ENCODE results near the gene S100A11.

S100A11 gene

DNA sequence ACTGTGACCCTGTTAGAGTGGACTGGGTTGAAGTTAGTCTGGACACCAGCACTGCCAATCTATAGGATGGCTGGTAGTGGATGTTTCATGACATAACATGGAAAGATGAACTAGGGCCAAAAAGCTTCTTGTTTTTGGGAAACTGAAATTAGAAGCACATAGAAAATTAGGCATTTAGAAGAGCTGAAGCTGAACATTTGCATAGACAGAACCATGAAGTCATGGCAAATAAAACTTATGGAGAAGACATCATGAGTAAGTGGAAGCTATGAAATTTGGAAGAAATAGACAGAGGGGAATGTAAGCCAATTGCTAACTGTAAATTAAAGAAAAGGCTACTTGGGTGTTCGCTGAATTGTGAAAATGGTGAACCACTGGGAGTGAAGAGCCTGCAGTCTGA lies 2.7 kb upstream of the S100A11 start:
- DNase-seq (ENCODE audit: low spot score), result no peak

DNA sequence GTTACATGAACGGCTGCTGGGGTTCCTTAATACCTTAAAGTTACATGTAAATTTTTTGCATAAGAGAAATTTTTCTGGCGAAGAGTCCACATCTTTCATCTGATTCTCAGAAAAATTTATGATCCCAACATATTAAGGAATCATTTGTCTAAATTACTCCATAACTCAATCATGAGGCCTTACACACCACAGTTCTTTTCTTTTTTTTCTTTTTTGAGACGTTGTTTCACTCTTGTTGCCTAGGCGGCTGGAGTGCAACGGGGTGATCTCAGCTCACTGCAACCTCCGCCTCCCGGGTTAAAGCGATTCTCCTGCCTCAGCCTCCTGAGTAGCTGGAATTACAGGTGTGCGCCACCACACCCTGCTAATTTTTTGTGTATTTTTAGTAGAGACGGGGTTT lies 2.1 kb upstream of the S100A11 start:
- no peak for DNase-seq (ENCODE audit: low spot score)

DNA sequence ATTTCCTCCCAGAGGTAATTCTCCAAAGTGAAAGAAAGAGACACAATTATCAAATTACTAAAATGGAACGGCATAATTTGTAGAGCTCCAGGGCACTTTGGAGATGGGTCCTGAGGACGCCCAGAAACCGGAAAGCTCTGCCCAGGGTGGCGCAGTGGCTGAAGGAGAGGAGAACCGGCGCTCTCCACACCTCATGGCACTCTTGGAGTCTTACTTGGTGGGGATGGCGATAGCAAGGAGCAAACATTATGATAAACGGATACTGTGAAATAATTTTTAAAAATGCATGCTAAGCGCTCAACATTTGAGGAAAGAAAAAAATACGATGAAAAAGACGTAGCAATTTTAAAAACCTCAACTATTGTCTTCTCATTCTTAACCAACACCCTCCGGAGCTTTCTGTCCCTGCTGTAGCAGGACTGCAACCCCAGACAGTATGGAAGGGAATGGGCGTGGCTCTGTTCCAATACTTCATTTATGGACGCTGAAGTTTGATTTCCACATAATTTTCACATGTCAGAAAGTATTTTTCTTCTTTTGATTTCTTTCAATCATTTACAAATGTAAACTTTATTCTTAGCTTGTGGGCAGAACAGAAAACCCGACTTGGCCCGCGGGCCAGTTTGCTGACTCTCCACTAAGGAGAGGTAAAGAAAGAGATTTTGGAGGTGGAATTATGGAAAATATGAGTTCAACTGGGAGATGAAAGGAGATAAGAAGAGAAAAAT lies 1.1 kb downstream of the S100A11 start:
- no peak for DNase-seq (ENCODE audit: low spot score)

DNA sequence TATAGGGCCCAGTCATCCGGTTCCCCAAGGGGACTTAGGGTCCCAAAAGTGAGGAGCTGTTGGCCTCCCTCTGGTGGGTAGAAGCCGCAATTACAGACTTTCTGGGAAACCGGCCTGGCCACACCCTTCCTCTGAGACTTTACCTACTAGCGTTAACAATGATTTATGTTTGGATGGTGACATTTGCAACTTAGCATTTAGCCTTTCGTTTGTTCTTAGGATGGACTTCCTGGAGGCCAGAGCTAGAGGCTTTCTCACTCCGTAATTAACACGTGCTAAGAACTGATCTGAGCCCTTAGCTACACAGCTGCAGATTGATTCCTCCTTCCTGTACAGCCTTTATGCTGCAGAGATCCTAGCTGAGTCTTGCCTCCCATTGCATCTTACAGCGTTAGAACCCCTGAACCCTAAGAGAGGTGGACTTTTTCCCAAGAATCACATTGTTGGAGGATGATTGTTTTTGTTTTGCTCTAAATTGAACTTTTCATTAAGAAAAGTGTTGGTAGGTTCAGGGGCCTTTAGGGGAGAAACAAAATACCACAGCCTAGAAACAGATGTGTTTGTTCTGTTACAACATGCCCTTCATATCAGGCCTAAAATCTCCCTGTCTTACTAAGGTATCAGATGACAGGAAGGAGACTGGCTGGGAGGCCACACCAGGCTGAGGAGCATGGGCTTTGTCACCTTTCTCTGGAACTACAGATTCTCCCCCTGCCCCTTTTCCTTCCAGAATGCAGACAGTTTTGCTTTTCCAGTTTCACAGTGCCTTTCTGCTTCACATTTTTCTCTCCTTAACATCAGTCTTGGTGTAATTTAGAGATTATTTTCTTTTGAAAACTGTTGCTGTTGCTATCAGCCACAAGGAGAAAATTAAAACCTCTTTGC lies 1.9 kb downstream of the S100A11 start:
- no peak for DNase-seq (ENCODE audit: low spot score)

DNA sequence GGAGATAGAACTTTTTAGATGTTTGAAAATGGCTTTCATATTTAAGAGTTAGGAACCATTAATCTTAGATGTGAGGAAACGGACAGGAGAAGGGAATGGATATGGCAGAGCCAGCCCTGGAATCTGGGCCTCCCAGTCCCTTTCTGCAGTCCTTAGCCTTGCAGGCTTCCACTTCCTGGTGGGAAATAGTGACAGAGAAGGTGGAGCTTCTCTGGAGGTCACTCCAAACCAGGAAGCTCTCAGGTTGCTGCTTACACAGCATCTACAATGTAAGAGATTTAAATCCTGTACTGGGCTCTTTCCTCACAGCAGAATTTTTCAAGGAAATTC lies 2.5 kb downstream of the S100A11 start:
- DNase-seq (ENCODE audit: low spot score), result no peak

DNA sequence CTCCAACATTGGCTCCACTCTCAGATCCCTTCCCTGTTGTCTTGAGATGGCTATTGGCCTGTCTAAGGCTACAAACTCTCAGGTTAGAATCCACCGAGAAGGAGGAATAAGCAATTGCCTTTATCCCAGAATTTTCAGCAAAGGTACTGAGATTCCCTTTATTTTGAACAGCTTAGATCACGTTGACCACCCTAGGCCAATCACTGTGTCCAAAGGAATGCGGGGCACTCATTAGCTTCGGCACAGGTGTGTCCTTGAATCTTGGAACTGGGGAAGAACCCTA lies 6.9 kb downstream of the S100A11 start:
- DNase-seq (ENCODE audit: low spot score), result no peak

DNA sequence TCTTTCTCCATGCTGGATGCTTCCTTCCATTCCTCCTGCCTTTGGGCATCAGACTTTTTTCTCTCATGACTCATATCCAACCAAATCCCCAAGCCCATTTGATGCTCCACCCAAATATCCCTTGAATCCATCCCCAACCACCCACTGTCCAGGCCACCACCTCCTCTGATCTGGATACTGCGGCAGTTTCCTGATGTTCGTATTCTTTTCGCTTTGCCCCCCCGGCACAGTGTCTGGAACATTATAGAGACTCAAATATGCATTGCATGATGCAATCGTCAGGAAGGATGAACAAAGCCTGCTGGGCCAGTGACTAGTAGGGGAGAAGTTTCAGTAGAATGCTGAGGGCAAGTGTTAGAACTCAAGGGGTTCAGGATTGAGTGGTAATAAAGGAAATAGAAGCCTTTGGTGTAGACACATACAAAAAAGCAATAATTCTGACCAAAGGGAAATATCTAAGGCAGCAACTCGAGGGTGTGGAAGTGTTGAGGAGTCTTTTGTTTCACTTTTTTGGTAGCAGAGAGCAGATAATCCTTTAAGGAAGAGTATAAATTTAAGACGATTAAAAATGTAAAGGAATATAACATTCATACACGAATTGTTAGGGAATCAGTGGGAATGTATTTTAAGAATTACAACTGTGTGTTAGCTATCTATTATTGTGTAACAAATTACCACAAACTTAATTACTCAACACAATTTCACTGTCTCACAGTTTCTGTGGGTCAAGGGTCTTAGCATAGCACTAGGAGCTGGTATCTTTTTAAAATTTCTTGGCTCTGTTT lies 7.5 kb downstream of the S100A11 start:
- no peak for DNase-seq (ENCODE audit: low spot score)

DNA sequence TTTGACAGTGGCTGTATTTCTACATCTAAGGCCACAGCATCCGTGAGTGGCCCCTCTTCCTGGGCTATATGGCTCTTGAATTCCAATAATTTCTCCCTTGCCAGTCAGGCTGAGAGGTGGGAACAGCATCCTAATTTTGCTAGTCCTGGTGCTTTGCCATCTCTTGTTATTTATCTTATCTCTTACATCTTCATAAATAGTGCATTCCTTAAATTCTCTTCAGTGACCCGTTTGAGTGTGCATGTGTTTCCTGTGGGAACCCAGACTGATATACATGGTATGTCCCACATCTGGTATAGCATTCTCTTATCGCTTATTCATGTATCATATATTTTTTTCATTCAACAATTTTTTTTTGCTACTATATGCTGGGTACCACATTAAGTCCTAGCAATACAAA lies 9.9 kb downstream of the S100A11 start:
- no peak for DNase-seq (ENCODE audit: low spot score)

DNA sequence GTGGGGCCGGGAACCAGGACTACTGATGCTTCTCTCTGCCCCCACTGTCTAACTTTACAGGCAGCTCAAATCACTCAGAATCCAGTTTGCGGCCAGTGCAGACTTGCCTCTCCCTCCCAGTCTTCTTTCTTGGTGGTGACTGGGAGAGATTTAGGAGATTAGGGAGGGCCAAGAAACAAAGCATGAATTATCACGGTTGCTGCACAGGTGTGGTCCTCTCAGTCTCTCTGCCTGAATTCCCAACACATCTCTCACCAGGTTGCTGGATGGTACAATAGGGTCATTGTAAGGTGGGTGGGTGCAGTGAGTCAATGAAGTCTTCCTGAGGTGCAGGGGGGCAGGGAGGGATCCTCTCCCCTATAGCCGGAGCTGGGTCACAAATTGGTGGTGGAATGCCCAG lies 12.6 kb downstream of the S100A11 start:
- no peak for DNase-seq (ENCODE audit: low spot score)

DNA sequence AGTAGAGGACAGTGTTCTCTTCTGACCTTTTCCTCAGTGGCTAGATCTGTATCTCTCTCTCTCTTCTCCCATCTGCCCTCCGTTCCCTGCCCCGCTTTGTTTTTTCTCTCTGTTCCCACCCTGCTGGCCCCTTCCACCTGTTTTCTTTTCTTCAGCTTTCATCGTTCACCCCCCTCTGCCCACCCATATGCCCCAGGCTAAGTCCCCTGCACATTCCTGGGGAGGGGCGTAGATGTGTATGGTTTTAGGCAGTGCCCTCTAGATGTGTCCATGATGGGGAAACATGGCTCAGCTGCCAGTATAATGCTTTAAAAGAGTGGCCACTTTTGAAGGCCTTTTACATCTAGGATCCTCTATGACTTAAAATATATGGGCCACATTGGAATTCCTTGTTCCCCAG lies 13.6 kb downstream of the S100A11 start:
- DNase-seq (ENCODE audit: low spot score), result no peak

DNA sequence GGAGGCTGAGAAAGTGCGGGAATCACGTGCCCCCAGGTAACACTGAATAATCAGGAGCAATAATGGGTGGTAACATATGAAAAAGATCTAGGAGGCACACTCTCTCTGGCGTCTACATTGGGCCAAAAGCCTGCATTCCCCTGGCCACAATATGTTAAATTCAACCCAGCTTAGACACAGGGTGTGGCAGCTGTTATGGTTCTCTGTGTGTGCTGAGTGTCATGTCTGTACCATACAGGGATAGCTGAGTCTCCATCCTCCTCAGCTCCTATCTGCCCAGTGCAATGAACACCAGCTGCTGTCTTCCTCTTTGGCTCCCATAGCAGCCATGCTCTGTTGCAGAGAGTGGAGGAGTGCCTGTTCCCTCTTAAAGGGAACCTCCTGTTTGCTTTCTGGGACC lies 14.3 kb downstream of the S100A11 start:
- no peak for DNase-seq (ENCODE audit: low spot score)

DNA sequence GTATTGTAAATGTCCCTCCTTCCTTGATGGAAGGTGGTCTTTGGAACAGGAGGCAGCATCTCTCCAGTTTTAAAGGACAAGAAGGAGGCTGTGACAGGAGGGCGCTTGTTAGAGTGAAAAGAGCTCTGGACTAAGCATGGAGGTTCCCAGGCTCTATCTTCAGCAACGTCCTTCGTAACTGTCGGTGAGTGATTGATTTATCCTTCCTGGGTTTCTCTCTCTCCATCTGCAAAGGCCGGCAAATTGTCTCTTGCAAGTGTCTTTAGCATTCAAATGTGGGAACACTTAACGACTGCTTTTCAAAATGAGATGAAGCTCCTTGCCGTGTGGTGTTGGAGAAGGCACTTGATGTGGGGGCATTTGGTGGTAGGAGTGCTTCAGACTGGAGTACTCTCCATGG lies 15.2 kb downstream of the S100A11 start:
- no peak for DNase-seq (ENCODE audit: low spot score)

DNA sequence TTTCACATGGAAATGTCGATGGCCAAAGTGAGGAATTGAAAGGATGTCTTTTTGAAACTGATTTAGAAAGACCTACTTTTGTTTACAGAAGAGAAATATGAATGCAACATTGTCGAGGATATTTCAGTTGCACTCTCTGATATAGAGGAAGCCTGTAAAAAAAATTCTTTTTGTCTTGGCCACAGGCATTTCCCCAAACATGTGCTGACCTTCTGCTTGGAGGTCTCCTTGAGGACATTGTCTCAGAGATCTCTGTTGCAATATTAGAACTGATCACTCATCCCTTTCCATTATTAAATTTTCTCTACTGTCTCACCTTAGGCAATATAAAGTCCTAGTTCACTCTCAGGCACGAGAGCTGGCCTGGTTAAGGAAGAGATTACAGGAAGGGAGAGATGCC lies 16.0 kb downstream of the S100A11 start:
- no peak for DNase-seq (ENCODE audit: low spot score)

DNA sequence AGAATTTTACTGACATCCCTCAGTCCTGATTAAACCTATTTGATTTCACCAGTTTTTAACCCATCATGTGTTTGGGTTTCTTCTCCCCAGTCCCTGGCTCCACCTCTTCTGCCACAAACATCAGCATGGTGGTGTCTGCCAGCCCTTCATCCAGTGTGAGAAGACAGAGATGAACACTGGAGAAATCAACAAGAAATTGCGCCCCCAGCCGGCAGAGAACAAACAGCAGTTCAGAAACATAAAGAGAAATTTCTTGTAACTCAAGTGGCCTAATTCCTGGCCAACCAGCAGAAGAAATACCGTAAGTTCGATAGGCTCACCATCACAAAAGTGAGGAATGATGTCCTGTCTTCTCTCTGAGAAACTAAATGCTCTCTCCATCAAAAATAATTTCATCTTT lies 18.3 kb downstream of the S100A11 start:
- no peak for DNase-seq (ENCODE audit: low spot score)

DNA sequence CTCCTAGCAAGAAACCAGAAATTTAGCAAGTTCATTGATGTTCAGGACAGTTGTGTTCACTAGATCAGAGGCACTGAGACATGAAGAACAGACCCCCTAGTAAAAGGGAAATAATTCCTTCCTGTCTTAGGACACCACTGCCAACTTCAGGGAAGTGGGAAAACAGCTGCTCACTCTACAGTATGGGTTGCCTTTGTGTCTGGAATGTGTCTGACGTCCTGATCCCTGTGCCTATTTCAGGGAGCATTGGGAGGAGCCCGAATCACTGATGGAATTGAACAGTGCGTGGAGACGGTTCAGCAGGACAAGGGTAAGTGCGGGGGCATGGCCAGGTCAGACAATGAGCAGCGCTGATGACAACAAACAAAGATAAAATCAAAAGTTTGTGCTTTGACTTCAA lies 21.0 kb downstream of the S100A11 start:
- no peak for DNase-seq (ENCODE audit: low spot score)

DNA sequence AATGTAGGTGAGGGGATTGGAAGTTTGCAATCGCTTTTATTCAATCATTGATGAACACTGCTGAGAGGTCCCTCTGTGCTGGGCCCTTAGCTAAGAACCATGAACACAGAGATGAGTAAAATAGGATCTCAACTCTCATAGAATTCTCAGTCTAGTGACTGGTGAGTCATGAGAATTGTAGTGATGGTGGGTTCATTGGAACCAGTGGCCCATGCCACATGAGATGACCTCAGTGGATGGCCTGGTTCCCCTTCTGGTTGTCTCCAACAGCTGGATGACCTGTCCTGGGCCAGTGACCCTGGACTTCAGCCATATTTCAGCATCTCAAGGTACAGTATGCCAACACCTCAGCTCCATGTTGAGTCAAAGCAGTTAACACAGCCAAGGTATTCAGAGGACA lies 21.9 kb downstream of the S100A11 start:
- DNase-seq (ENCODE audit: low spot score), result no peak

DNA sequence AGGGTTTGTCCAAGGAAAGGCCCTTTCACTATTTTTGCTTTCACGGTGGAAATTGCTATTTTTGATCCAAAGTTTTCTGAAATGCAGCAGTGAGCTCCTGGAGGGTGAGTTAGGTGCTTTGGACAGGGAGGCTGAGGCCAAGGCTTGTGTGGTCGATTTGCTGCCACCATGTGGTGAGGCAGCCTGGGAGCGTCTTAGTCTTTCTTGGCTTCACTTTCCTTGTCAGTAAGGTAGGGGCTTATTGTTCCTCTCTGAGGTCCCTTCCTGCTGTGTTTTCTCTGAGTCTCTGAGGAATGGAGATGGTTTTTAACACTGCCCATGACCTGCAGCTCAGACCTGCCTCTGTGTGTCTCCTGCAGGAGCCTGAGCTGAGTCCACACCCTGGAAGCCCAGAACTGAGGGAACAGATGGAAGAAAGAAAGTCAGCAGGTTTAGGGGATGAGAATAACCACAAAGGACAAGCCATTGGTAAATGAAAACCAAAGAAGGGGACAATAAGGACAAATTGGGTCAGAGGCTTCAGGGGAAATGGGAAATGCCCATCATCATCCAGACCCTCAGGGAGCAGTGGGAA lies 23.1 kb downstream of the S100A11 start:
- DNase-seq (ENCODE audit: low spot score), result no peak

DNA sequence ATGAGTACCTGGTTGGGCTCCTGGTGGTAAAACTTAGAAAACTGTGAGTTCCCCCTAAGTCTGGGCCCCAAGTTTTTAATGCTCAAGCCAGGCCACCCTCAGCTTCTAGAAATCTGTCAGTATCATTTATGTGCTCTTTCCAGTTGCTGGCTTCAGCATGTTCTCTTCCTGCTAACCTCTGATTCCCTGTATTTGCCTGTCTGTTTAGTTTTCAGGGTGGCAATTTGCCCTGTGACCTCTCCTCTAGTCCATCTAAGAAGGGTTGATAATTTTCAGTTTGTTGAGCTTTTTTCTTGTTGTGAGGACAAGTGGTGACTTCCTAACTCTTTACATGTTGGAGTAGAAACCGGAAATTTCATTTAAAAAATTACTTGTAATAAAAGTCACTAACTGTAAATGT lies 27.1 kb downstream of the S100A11 start:
- no peak for DNase-seq (ENCODE audit: low spot score)

DNA sequence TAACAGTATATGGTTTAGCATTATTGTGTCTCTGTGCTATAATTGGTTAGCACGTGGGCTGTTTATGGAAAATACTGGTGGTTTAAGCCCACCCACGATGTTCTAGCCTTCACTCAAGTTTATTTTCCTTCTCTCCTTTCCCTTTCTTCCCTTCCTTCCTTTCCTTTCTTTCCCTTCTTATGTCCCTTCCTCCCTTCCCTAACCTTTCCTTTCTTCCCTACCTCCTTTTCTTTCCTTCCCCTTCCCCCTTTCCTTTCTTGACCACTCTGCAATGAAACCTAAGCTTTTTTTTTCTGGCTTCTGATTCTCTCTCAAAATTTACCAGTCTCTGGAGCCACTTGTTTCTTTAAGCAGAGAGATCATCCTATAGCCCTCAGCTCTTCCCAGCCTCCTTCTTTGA lies 29.8 kb downstream of the S100A11 start:
- DNase-seq (ENCODE audit: low spot score), result no peak

DNA sequence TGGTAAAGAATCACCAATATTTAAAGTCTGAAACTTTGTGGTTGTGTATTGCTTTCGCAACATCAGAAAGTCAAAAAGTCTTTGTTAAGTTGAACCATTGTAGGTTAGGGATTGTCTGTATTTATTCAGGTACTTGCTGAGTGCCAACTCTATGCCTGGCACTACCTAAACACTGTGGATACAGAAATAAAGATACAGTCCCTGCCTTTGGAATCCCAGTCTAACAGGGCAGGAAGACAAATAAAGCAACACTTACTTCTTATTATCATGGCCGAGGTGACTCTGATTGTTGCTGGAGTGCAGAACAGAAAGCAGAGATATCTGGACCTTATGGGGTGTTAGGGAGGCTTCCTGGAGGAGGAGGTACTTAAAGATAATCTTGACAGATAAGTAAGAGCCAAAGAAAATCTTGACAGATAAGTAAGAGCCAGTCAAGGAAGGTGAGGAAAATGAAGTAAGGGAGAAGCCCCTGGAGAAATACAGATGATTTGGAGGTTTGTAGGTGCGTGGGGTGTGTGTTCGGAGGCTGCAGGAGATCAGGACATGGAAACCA lies 31.4 kb downstream of the S100A11 start:
- DNase-seq (ENCODE audit: low spot score), result no peak

DNA sequence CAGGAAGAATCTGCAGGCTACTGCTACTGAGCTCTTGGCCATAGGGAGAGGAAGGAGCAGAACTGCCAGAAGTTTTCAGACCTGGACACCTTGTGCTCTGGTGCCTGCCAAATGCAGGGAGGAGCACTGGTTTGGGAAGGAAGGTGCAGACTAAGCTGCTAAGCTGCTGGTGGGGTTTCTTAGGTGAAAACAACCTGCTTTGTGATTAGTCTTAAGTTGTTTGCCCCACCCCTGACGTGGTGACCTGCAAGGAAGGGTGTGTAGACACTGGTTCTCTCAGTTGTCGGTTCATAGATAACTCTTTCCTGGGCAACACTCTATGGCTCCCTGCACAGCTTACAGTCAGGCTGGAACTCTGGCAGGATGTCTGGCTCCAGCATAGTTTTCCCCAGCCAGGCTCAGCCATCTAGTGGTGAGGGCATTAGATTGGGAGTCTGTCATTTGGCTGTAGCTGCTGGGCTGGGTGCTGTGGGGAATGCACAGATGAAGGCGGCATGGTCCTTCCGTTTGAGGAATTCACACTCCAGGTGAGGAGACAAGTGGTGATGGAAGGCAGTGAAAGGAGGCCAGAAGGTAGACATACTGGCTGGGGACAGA lies 32.9 kb downstream of the S100A11 start:
- DNase-seq (ENCODE audit: low spot score), result no peak

DNA sequence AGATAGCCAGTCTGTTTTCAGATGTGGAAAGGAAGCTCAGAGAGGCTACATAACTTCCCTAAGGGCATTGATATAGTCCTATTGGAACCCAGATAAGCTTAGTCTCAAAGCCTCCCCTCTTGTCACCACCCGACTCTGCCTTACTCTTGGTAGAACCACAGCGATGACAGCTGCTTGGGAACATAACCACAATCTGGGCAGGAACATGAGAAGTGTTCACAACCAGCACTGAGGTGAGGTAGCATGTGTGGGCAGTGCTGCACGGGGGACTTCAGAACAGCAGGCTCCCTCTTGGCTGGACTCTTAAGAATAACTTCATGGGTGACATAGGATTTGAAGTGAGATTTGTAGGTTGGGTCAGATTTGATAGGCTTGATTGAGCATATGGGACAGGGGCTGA lies 33.8 kb downstream of the S100A11 start:
- no peak for DNase-seq (ENCODE audit: low spot score)

Data from putamen (tissue), 1 donor.